Measurements from ENCODE around the gene ACTL8.

ACTL8 gene

GRCh38 chr1:17734609-17735008, 20.5 kb upstream of the ACTL8 start:
- no peak for DNase-seq (ENCODE audit: low spot score)
- TF ChIP-seq, protein P1, sequence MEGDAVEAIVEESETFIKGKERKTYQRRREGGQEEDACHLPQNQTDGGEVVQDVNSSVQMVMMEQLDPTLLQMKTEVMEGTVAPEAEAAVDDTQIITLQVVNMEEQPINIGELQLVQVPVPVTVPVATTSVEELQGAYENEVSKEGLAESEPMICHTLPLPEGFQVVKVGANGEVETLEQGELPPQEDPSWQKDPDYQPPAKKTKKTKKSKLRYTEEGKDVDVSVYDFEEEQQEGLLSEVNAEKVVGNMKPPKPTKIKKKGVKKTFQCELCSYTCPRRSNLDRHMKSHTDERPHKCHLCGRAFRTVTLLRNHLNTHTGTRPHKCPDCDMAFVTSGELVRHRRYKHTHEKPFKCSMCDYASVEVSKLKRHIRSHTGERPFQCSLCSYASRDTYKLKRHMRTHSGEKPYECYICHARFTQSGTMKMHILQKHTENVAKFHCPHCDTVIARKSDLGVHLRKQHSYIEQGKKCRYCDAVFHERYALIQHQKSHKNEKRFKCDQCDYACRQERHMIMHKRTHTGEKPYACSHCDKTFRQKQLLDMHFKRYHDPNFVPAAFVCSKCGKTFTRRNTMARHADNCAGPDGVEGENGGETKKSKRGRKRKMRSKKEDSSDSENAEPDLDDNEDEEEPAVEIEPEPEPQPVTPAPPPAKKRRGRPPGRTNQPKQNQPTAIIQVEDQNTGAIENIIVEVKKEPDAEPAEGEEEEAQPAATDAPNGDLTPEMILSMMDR (IDR thresholded peaks at IDR 0.05): no peak
- no peak overlapping the region for H3K4me3 ChIP-seq
- H3K27ac ChIP-seq: no peak overlapping the region

DNA sequence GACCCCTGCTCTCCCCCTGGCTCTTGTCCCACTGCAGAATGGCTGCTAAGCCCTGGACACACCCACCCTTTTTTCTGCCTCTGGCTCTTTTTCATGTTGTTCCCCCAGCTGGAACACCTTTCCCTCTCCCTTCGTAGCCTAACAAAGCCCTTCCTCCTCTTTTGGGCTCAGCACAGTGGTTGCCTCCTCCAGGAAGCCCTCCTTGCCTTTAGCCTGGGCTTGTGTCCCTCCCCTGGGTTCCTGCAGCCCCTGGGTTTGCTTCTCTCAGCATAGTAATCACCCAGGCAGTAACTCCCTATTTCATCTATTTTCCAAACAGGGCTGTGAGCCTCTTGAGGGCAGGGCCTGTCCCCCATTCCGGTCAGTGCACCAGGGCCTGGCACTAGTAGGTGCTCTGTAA, 19.8 kb upstream of the ACTL8 start:
- TF ChIP-seq, protein P1 (IDR thresholded peaks at IDR 0.05): no peak
- DNase-seq (ENCODE audit: low spot score): no peak
- H3K27ac ChIP-seq: no peak overlapping the region
- no peak overlapping the region for H3K4me3 ChIP-seq

GRCh38 chr1:17735793-17736192, 19.3 kb upstream of the ACTL8 start:
- TF ChIP-seq, protein P1 (IDR thresholded peaks at IDR 0.05): no peak
- no peak for DNase-seq (ENCODE audit: low spot score)
- no peak overlapping the region for H3K27ac ChIP-seq
- no peak overlapping the region for H3K4me3 ChIP-seq

GRCh38 chr1:17736625-17737024, 18.5 kb upstream of the ACTL8 start:
- no peak for DNase-seq (ENCODE audit: low spot score)
- no peak overlapping the region for H3K27ac ChIP-seq
- no peak overlapping the region for H3K4me3 ChIP-seq
- TF ChIP-seq, protein P1 (IDR thresholded peaks at IDR 0.05): no peak

DNA sequence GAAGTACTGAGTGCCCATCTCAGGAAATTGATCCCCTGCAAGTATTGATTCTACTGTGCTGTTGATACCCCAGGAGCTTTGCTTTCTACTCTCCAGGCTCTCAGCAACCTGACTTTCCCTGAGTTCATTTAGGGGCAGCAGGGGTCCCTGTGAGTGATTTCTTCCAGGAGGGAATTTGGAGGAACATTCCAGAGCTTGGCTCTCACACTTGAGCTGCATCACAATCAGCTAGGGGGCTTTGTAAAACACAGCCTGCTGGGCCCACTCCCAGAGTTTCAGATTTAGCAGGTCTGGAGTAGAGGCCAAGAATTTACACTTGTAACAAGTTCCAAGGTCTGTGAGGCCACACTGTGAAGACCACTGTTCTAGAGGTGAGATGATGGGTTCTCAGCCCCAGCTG, 16.1 kb upstream of the ACTL8 start:
- DNase-seq (ENCODE audit: low spot score): no peak
- TF ChIP-seq, protein P1 (IDR thresholded peaks at IDR 0.05): no peak
- Histone ChIP-seq H3K4me3 (no peak overlapping the region), H3K27ac (no peak overlapping the region)

- TF ChIP-seq, protein P1 (IDR thresholded peaks at IDR 0.05): no peak
- Histone ChIP-seq H3K27ac (no peak overlapping the region), H3K4me3 (no peak overlapping the region)
- DNase-seq (ENCODE audit: low spot score): no peak
These were observed 14.1 kb upstream of the ACTL8 start for GRCh38 chr1:17741052-17741451.

DNA sequence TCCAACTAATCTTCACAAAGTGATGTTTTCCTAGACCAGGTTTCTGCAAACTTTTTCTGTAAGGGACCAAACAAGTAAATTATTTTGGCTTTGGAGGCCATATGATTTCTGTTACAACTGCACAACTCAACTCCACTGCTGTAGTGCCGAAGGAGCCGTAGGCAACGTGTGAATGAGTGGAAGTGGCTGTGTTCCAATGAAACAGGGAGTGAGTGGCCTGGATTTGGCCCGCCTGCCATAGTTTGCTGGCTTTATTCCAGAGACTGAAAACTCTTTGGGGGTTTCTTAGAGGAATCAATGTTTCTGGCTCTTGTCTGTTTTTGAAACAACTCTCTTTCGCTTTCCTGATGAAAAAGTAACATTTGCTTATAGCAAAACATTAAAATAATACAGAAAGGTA, 12.6 kb upstream of the ACTL8 start:
- TF ChIP-seq, protein P1 (IDR thresholded peaks at IDR 0.05): no peak
- no peak overlapping the region for H3K4me3 ChIP-seq
- no peak for DNase-seq (ENCODE audit: low spot score)
- no peak overlapping the region for H3K27ac ChIP-seq
